ENCODE results near the gene GSTM4. TPM values are rescaled to one million over a fixed set of nuclear protein-coding genes. Genes with fewer than 3 reads are reported as not detected.

GSTM4 gene
- total RNA-seq, result 10 to 100 TPM; 10.4 to 14.3 TPM

DNA sequence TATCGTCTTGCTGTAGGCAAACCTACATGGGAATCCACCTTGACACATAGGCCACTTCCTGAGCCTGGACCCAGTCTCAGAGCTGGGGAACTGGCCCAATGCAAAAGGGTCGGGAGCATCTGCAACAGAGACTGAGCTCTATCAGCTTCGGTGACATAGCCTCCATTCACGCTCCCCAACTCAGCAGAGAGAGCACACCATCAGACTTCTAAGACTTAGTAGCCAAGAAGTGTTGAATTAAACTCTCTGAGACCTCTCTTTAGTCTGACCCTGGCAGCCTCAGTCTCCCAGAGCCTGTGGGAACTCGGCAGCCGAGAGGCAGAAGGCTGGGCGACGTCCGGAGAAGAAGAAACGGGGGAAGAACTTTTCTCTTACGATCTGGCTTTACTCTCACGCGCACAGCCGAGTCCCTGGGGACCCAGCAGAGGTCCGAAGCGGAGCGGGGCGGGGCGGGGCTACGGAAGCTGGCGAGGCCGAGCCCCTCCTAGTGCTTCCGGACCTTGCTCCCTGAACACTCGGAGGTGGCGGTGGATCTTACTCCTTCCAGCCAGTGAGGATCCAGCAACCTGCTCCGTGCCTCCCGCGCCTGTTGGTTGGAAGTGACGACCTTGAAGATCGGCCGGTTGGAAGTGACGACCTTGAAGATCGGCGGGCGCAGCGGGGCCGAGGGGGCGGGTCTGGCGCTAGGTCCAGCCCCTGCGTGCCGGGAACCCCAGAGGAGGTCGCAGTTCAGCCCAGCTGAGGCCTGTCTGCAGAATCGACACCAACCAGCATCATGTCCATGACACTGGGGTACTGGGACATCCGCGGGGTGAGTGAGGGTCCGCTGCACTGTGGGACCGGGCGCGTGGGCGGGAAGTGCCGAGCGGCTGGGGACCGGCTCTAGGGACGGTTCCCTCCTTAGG lies at the start of gene GSTM4:
GSTM4 (plus strand) TSS at position 485 of the 905 bp plus-strand sequence; CDS start at position 776, 291 bp downstream.
- H3K9me3 Mint-ChIP-seq, result no peaks in the 10 kb centered on the region
- H3K36me3 Mint-ChIP-seq (ENCODE audit: low read depth), result no peaks in the 10 kb centered on the region
- peak within 1 kb of the TSS; percentile 77 for H3K4me3 Mint-ChIP-seq
- peaks cover 35% of the 10 kb centered on the region for H3K27me3 Mint-ChIP-seq
- ChIA-PET CTCF (interaction anchor here (0.8 to 1.9 kb wide), 6 partner anchors 10 to 328 kb away, joined by 3 to 24 read pairs (median 4); partner anchors contain the start of gene AHCYL1), POLR2A (interaction anchor here (0.6 to 2.4 kb wide), 4 partner anchors 13 to 379 kb away, joined by 4 to 5 read pairs (median 4); partner anchors contain the start of gene AHCYL1)
- peak within 1 kb of the TSS; percentile 60 for H3K27ac Mint-ChIP-seq
- peaks cover 21% of the 10 kb centered on the region for H3K4me1 Mint-ChIP-seq
- DNase-seq, result peak; percentile 71

GRCh38 chr1:109609881-109610280 lies 46.0 kb upstream of the GSTM4 start:
- H3K4me1 Mint-ChIP-seq, result no peaks in the 10 kb centered on the region

GRCh38 chr1:109610609-109611307 lies 45.1 kb upstream of the GSTM4 start:
- no peak overlapping the region for H3K4me3 Mint-ChIP-seq
- H3K4me1 Mint-ChIP-seq, result peaks cover 2% of the 10 kb centered on the region
- ChIA-PET POLR2A (interaction anchor here (4.1 kb wide), 1 partner anchor 62 kb away, joined by 22 read pairs; the partner anchor contains the start of gene GNAI3), CTCF (interaction anchor here (0.6 to 3.1 kb wide), 2 partner anchors 29 to 209 kb away, joined by 3 to 15 read pairs; no protein-coding TSS in a partner anchor)
- no peak for DNase-seq
- H3K27ac Mint-ChIP-seq, result no peak overlapping the region
- H3K27me3 Mint-ChIP-seq, result no peaks in the 10 kb centered on the region
- no peaks in the 10 kb centered on the region for H3K36me3 Mint-ChIP-seq (ENCODE audit: low read depth)
- H3K9me3 Mint-ChIP-seq, result no peaks in the 10 kb centered on the region

More at GRCh38 chr1:109609881-109610280, 46.0 kb upstream of the GSTM4 start:
- no peak for DNase-seq
- Mint-ChIP-seq H3K9me3 (no peaks in the 10 kb centered on the region), H3K27me3 (no peaks in the 10 kb centered on the region), H3K36me3 (ENCODE audit: low read depth) (no peaks in the 10 kb centered on the region), H3K27ac (no peak overlapping the region), H3K4me3 (no peak overlapping the region)
- ChIA-PET CTCF (interaction anchor here (0.6 to 2.1 kb wide), 3 partner anchors 30 to 208 kb away, joined by 3 to 13 read pairs (median 3); no protein-coding TSS in a partner anchor), POLR2A (interaction anchor here (1.0 to 2.2 kb wide), 3 partner anchors 9 to 10 kb away, joined by 3 to 6 read pairs (median 3); partner anchors contain the start of gene GNAT2)

GRCh38 chr1:109611308-109611990 lies 44.5 kb upstream of the GSTM4 start:
- no peaks in the 10 kb centered on the region for H3K9me3 Mint-ChIP-seq
- no peaks in the 10 kb centered on the region for H3K27me3 Mint-ChIP-seq
- peaks cover 9% of the 10 kb centered on the region for H3K4me1 Mint-ChIP-seq
- ChIA-PET POLR2A (interaction anchor here (1.4 to 4.1 kb wide), 2 partner anchors 12 to 63 kb away, joined by 4 to 22 read pairs; partner anchors contain the start of gene GNAI3), CTCF (interaction anchor here (1.0 to 3.1 kb wide), 3 partner anchors 11 to 29 kb away, joined by 3 to 15 read pairs (median 4); no protein-coding TSS in a partner anchor)
- H3K27ac Mint-ChIP-seq, result no peak overlapping the region
- no peaks in the 10 kb centered on the region for H3K36me3 Mint-ChIP-seq (ENCODE audit: low read depth)
- no peak for DNase-seq
- no peak overlapping the region for H3K4me3 Mint-ChIP-seq

- H3K36me3 Mint-ChIP-seq (ENCODE audit: low read depth), result no peaks in the 10 kb centered on the region
- CTCF ChIA-PET, result interaction anchor here (0.6 to 3.1 kb wide), 5 partner anchors 26 to 120 kb away, joined by 3 to 15 read pairs (median 4); partner anchors contain the start of genes CYB561D1 and GNAI3
Measured at GRCh38 chr1:109613361-109614147, 42.3 kb upstream of the GSTM4 start.

GRCh38 chr1:109615879-109616278 lies 40.0 kb upstream of the GSTM4 start:
- DNase-seq, result peak; percentile 19
- ChIA-PET CTCF (interaction anchor here (0.7 to 2.2 kb wide), 2 partner anchors 15 to 24 kb away, joined by 3 to 10 read pairs; no protein-coding TSS in a partner anchor), POLR2A (interaction anchor here (0.7 to 1.4 kb wide), 3 partner anchors 11 to 70 kb away, joined by 3 to 4 read pairs (median 4); partner anchors contain the start of gene GNAI3)
- Mint-ChIP-seq H3K4me3 (no peak overlapping the region), H3K36me3 (ENCODE audit: low read depth) (peaks cover 2% of the 10 kb centered on the region), H3K27me3 (no peaks in the 10 kb centered on the region), H3K27ac (peak overlapping the region; percentile 44), H3K9me3 (no peaks in the 10 kb centered on the region), H3K4me1 (peaks cover 38% of the 10 kb centered on the region)

More at GRCh38 chr1:109613361-109614147, 42.3 kb upstream of the GSTM4 start:
- Mint-ChIP-seq H3K27me3 (no peaks in the 10 kb centered on the region), H3K4me1 (peaks cover 27% of the 10 kb centered on the region), H3K27ac (no peak overlapping the region), H3K9me3 (no peaks in the 10 kb centered on the region), H3K4me3 (no peak overlapping the region)
- POLR2A ChIA-PET, result interaction anchor here (1.1 to 4.1 kb wide), 6 partner anchors 8 to 67 kb away, joined by 3 to 22 read pairs (median 4); partner anchors contain the start of gene GNAI3
- no peak for DNase-seq

- Mint-ChIP-seq H3K27ac (peak overlapping the region; percentile 9), H3K36me3 (ENCODE audit: low read depth) (peaks cover 2% of the 10 kb centered on the region), H3K4me3 (no peak overlapping the region), H3K4me1 (peaks cover 39% of the 10 kb centered on the region), H3K27me3 (no peaks in the 10 kb centered on the region), H3K9me3 (no peaks in the 10 kb centered on the region)
- ChIA-PET POLR2A (interaction anchor here (0.7 to 1.8 kb wide), 6 partner anchors 11 to 190 kb away, joined by 3 to 16 read pairs (median 4); partner anchors contain the start of genes GNAI3 and PSMA5), CTCF (interaction anchor here (0.5 to 2.2 kb wide), 7 partner anchors 14 to 887 kb away, joined by 3 to 10 read pairs (median 3); no protein-coding TSS in a partner anchor)
- no peak for DNase-seq
Measured at GRCh38 chr1:109616391-109616790, 39.5 kb upstream of the GSTM4 start.

DNA sequence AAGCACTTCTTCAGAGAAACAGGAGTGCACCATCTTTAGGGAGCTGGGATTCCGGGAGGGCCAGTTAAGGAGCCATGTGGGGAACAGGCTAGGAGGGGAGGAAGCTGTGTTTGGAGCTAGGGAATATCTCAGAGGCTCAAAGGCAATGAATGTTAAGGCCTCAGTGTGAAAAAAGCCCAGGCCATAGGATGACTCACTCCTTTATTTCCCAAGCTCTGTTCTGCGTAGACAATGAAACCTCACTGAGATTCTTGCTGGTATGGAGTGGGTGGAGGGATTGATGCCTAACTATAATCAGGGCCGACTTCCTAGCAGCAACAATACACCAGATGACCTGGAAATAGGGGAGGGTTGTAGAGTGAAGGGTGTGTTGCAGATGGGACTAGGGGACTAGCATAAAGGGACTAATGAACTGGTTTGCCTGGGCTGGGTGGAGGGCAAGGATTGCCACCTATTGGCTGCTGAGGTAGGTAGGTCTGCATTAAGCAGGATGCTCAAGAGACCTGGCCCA lies 38.6 kb upstream of the GSTM4 start:
- Mint-ChIP-seq H3K36me3 (ENCODE audit: low read depth) (peaks cover 5% of the 10 kb centered on the region), H3K4me3 (no peak overlapping the region), H3K27ac (peak overlapping the region; percentile 53), H3K9me3 (no peaks in the 10 kb centered on the region), H3K27me3 (no peaks in the 10 kb centered on the region), H3K4me1 (peaks cover 48% of the 10 kb centered on the region)
- DNase-seq, result peak; percentile 23
- ChIA-PET CTCF (interaction anchor here (1.0 to 2.2 kb wide), 4 partner anchors 17 to 72 kb away, joined by 3 to 10 read pairs (median 6); no protein-coding TSS in a partner anchor), POLR2A (interaction anchor here (1.0 to 1.8 kb wide), 5 partner anchors 12 to 191 kb away, joined by 3 to 16 read pairs (median 5); partner anchors contain the start of genes GNAI3 and PSMA5)

- ChIA-PET POLR2A (interaction anchor here (0.7 to 8.5 kb wide), 11 partner anchors 10 to 415 kb away, joined by 3 to 106 read pairs (median 6); partner anchors contain the start of genes GNAI3, PSMA5, SARS1 and STRIP1), CTCF (interaction anchor here (1.0 to 3.1 kb wide), 6 partner anchors 12 to 366 kb away, joined by 3 to 17 read pairs (median 8); partner anchors contain the start of gene AHCYL1)
- DNase-seq, result peak; percentile 11
- Mint-ChIP-seq H3K27me3 (no peaks in the 10 kb centered on the region), H3K36me3 (ENCODE audit: low read depth) (peaks cover 5% of the 10 kb centered on the region), H3K4me1 (peaks cover 64% of the 10 kb centered on the region), H3K27ac (peak overlapping the region; percentile 93), H3K9me3 (no peaks in the 10 kb centered on the region), H3K4me3 (peak overlapping the region; percentile 97)
Measured at GRCh38 chr1:109618661-109619575, 37.0 kb upstream of the GSTM4 start.

Data from activated CD4-positive, alpha-beta memory T cell treated with anti-CD3 and anti-CD28 coated beads, Interleukin-2, amount 10 ng/mL, durations not matched to agents 7 days and 5 days (primary cell).